Tibial nerve (tissue), 4 donors: Measurements from ENCODE around the gene GPR142. TPM values are rescaled to one million over a fixed set of nuclear protein-coding genes. Genes with fewer than 3 reads are reported as not detected.
A peak's percentile ranks its signal among the peaks of the same experiment; 100 is the strongest.

Source experiments
- DNase-seq, 2 donors: peaks; one replicate each; pipeline ENCODE4 v3.0.0-alpha.2; 2019; ENCODE audit warnings: low spot score in 2 of 2
- H3K27ac ChIP-seq, 4 donors: fragments of 200-600 bp; sonication (generic) in 3 of 4; one replicate each; pipeline ENCODE4 v1.5.1; 2017 to 2019; ENCODE audit warnings: mild to moderate bottlenecking in 1 of 4
- H3K27me3 ChIP-seq, 2 donors: fragments of 200-600 bp; sonication (generic) in 1 of 2; one replicate each; pipeline versions ENCODE4 v1.5.1 to v1.6.0; 2017 to 2019
- H3K36me3 ChIP-seq, 3 donors: fragments of 200-600 bp; sonication (generic); one replicate each; pipeline ENCODE4 v1.5.1; 2018 to 2019
- H3K4me1 ChIP-seq, 4 donors: fragments of 200-600 bp; sonication (generic) in 3 of 4; one replicate each; pipeline ENCODE4 v1.5.1; 2017 to 2019
- H3K4me3 ChIP-seq, 4 donors: fragments of 200-600 bp; sonication (generic) in 3 of 4; one replicate each; pipeline ENCODE4 v1.5.1; 2017 to 2019; ENCODE audit warnings: mild to moderate bottlenecking in 1 of 4, moderate library complexity in 1 of 4
- H3K9me3 ChIP-seq, 4 donors: fragments of 200-600 bp; sonication (generic) in 3 of 4; one replicate each; pipeline ENCODE4 v1.5.1; 2017 to 2019
- EP300 ChIP-seq, 2 donors: sonication (generic); formaldehyde crosslinking; IDR thresholded peaks; one replicate each; pipeline ENCODE4 v1.6.1; 2017; ENCODE audit warnings: antibody characterized with exemption in 2 of 2, mild to moderate bottlenecking in 1 of 2
- POLR2A ChIP-seq, 2 donors: fragments of 450-650 bp; IDR thresholded peaks; one replicate each; pipeline ENCODE4 v1.6.1; 2017; ENCODE audit warnings: antibody characterized with exemption in 2 of 2, mild to moderate bottlenecking in 2 of 2, moderate library complexity in 2 of 2
- WGBS, 2 donors: methylation state at CpG; one replicate each; pipeline ENCODE4 v1.1.5; 2018; 5-methylcytosine and 5-hydroxymethylcytosine counted together
- total RNA-seq, 4 donors: library from RNA; depleted of rRNA; stranded (reverse); fragments of >200 nt; gene quantifications; one replicate each; pipeline ENCODE4 v1.1.0, GENCODE V29; 2016
- TF ChIP-seq, protein P1 (sequence below), 5 experiments: fragments of 200-600 bp in 3 of 5; fragments of 450-650 bp in 2 of 5; sonication (generic) in 3 of 5; IDR thresholded peaks; one replicate each; pipeline ENCODE4 v1.5.1; 2016 to 2019; ENCODE audit warnings: antibody characterized with exemption in 5 of 5, mild to moderate bottlenecking in 3 of 5, moderate library complexity in 2 of 5

Gene GPR142
- total RNA-seq, 4 donors from 2014 or later: 0.59 to 2.8 TPM; not detected in 2

DNA sequence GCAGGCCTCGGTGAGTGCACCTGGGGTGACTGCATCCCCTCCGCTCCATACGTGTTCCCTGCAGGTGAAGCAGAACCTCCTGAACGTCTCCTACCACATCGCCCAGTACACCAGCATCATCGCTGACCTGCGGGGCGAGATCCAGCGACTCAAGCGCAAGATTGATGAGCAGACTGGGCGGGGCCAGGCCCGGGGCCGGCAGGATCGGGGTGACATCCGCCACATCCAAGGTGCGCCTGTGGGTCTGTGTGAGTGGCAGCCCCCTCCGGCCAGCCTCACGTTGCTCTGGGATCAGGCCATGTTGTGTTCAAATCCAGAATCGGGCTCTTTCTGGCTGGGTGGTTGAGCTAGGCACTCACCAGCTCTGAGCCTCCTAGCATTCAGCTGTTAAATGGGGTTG lies 18.2 kb upstream of the GPR142 start:
- peaks cover 0 to 8% (median 0%) of the 10 kb centered on the region in 3 donors for H3K36me3 ChIP-seq
- peaks cover 0 to 46% of the 10 kb centered on the region in 2 donors for H3K27me3 ChIP-seq
- no peak overlapping the region for H3K4me3 ChIP-seq
- 76 to 77% methylated on average over 18 to 19 of the region's 19 CpGs for WGBS, 2 donors
- H3K4me1 ChIP-seq: peaks cover 0 to 6% (median 0%) of the 10 kb centered on the region in 4 donors
- TF ChIP-seq, protein P1, sequence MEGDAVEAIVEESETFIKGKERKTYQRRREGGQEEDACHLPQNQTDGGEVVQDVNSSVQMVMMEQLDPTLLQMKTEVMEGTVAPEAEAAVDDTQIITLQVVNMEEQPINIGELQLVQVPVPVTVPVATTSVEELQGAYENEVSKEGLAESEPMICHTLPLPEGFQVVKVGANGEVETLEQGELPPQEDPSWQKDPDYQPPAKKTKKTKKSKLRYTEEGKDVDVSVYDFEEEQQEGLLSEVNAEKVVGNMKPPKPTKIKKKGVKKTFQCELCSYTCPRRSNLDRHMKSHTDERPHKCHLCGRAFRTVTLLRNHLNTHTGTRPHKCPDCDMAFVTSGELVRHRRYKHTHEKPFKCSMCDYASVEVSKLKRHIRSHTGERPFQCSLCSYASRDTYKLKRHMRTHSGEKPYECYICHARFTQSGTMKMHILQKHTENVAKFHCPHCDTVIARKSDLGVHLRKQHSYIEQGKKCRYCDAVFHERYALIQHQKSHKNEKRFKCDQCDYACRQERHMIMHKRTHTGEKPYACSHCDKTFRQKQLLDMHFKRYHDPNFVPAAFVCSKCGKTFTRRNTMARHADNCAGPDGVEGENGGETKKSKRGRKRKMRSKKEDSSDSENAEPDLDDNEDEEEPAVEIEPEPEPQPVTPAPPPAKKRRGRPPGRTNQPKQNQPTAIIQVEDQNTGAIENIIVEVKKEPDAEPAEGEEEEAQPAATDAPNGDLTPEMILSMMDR (IDR thresholded peaks at IDR 0.05): no peak
- TF ChIP-seq POLR2A (IDR thresholded peaks at IDR 0.05): no peak
- TF ChIP-seq EP300 (IDR thresholded peaks at IDR 0.05): no peak
- peak overlapping the region in 2 of 4 donors; percentile 17 to 46 for H3K27ac ChIP-seq
- DNase-seq: no peak
- no peaks in the 10 kb centered on the region for H3K9me3 ChIP-seq

DNA sequence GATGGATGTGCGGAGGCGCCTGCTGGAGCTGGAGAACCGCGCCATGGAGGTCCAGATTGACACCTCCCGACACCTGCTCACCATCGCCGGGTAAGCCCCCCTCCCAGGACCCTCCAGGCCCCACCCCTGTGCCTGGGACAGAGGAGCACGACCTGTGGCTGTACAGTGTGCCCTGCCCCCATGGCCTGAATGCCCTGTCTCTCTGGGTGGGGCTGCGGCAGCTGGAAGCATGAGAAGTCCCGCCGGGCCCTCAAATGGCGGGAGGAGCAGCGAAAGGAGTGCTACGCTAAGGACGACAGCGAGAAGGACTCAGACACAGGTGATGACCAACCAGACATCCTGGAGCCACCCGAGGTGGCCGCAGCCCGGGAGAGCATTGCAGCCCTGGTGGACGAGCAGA lies 16.8 kb upstream of the GPR142 start:
- 76 to 80% methylated on average over 20 of the region's 20 CpGs for WGBS, 2 donors
- no peak for DNase-seq
- Histone ChIP-seq H3K36me3 (peaks cover 0 to 8% (median 0%) of the 10 kb centered on the region in 3 donors), H3K27ac (peak overlapping the region in 2 of 4 donors; percentile 25 to 43), H3K4me3 (no peak overlapping the region), H3K9me3 (no peaks in the 10 kb centered on the region), H3K27me3 (peaks cover 0 to 56% of the 10 kb centered on the region in 2 donors), H3K4me1 (peaks cover 0 to 6% (median 0%) of the 10 kb centered on the region in 4 donors)
- TF ChIP-seq EP300 (IDR thresholded peaks at IDR 0.05) (no peak), POLR2A (IDR thresholded peaks at IDR 0.05) (no peak)
- TF ChIP-seq, protein P1 (IDR thresholded peaks at IDR 0.05): no peak

DNA sequence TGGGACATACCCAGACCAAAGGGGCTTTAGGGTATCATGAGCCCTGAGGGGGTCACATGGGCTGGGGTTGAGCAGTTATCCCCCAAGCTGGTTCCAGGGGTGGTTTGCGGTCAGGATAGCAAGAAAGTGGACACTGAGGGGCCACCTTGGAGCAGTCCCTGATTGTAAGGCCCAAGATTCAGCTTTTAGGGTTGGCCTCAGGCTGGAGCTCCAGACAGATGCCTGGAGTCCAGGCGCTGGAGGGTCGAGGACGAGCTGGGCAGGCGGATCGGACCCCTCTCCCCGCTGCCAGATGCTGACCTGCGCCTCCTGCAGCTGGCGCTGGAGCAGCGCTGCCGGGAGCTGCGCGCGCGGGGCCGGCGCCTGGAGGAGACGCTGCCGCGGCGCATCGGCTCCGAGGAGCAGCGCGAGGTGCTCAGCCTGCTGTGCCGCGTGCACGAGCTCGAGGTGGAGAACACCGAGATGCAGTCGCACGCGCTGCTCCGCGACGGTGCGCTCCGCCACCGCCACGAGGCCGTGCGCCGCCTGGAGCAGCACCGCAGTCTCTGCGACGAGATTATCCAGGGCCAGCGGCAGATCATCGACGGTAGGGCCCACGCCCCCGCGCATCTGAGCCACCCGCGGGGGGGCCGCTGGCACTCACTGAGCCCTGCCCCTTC lies 15.6 kb upstream of the GPR142 start:
- H3K4me3 ChIP-seq: no peak overlapping the region
- WGBS, 2 donors: 16 to 67% methylated on average over 1 to 31 of the region's 55 CpGs
- no peak for DNase-seq
- TF ChIP-seq EP300 (IDR thresholded peaks at IDR 0.05) (no peak), POLR2A (IDR thresholded peaks at IDR 0.05) (no peak)
- TF ChIP-seq, protein P1 (IDR thresholded peaks at IDR 0.05): no peak
- H3K27me3 ChIP-seq: peaks cover 0 to 66% of the 10 kb centered on the region in 2 donors
- H3K9me3 ChIP-seq: no peaks in the 10 kb centered on the region
- H3K27ac ChIP-seq: peak overlapping the region in 1 of 4 donors; percentile 63
- peaks cover 0 to 10% (median 0%) of the 10 kb centered on the region in 4 donors for H3K4me1 ChIP-seq
- peaks cover 0 to 8% (median 0%) of the 10 kb centered on the region in 3 donors for H3K36me3 ChIP-seq

DNA sequence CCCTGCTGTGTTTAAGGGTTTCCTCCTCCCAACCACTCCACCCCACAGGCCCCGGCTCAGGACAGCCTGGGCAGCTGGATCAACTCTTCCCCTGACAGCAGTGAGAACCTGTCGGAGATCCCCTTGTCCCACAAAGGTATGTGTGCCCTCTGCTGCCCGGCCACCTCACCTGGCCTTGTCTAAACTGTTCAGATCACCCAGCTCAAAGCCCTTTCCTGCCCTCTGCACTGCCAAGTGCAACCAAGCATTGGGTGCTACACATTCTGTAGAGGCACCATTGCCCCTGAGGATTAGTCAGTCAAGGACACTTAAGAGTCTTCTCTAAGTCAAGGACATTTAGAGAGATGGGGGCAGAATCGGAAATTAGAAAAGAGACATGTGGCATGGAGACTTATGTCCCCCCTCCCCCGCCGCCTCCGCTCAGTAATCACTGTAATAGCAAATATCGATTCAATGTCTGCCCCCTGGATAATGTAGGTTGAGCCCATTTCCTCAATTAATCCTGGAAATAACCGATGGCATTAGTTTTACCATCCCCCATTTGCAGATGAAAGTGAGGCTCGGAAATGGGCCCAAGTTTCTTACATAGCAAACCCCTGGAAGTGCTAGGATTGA lies 13.8 kb upstream of the GPR142 start:
- Histone ChIP-seq H3K36me3 (peaks cover 0 to 8% (median 0%) of the 10 kb centered on the region in 3 donors), H3K27me3 (peaks cover 0 to 83% of the 10 kb centered on the region in 2 donors), H3K4me1 (peaks cover 0 to 20% (median 4%) of the 10 kb centered on the region in 4 donors), H3K27ac (peak overlapping the region in 1 of 4 donors; percentile 63), H3K9me3 (no peaks in the 10 kb centered on the region), H3K4me3 (no peak overlapping the region)
- no peak for DNase-seq
- 80 to 86% methylated on average over 8 to 10 of the region's 10 CpGs for WGBS, 2 donors
- TF ChIP-seq POLR2A (IDR thresholded peaks at IDR 0.05) (no peak), EP300 (IDR thresholded peaks at IDR 0.05) (no peak)
- TF ChIP-seq, protein P1 (IDR thresholded peaks at IDR 0.05): no peak

DNA sequence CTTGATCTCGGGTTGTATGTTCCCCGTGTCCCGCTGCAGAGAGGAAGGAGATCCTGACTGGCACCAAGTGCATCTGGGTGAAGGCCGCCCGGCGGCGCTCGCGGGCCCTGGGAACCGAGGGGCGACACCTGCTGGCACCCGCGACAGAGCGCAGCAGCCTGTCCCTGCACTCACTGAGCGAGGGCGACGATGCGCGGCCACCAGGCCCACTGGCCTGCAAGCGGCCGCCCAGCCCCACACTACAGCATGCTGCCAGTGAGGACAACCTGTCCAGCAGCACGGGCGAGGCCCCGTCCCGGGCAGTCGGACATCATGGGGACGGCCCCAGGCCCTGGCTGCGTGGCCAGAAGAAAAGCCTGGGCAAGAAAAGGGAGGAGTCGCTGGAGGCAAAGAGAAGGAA lies 13.2 kb upstream of the GPR142 start:
- Histone ChIP-seq H3K27me3 (peaks cover 0 to 89% of the 10 kb centered on the region in 2 donors), H3K36me3 (peaks cover 0 to 8% (median 0%) of the 10 kb centered on the region in 3 donors), H3K4me3 (no peak overlapping the region), H3K27ac (peak overlapping the region in 1 of 4 donors; percentile 63), H3K4me1 (peaks cover 0 to 20% (median 4%) of the 10 kb centered on the region in 4 donors), H3K9me3 (no peaks in the 10 kb centered on the region)
- WGBS, 2 donors: 23 to 58% methylated on average over 2 to 14 of the region's 29 CpGs
- TF ChIP-seq, protein P1 (IDR thresholded peaks at IDR 0.05): peak; percentile 27 to 52 (median 31)
- no peak for TF ChIP-seq POLR2A (IDR thresholded peaks at IDR 0.05)
- TF ChIP-seq EP300 (IDR thresholded peaks at IDR 0.05): no peak
- DNase-seq: no peak
